Activated CD4-positive, CD25-positive, alpha-beta regulatory T cell treated with anti-CD3 and anti-CD28 coated beads, Interleukin-2, amount 50 U/mL, for 72 hours (primary cell): ENCODE results near the gene NFATC1.
A peak's percentile ranks its signal among the peaks of the same experiment; 100 is the strongest.

ENCODE experiments used
- DNase-seq: peaks from one replicate; pipeline ENCODE4 v3.0.0; 2021

Gene NFATC1

GRCh38 chr18:79577451-79578395, 182.0 kb downstream of the NFATC1 start:
- peak; percentile 28 for DNase-seq

- peak; percentile 26 for DNase-seq
Observed at GRCh38 chr18:79578396-79579260, 182.9 kb downstream of the NFATC1 start.
